Hepatocyte (in vitro differentiated cells): ENCODE measurements around the gene SNRNP200.

Experiments used
- EZH2 ChIP-seq: fragments of 200-600 bp; sonication (generic); IDR thresholded peaks from 2 replicates; pipeline ENCODE4 v1.6.1; 2016; ENCODE audit warnings: antibody characterized with exemption, mild to moderate bottlenecking, borderline replicate concordance
- EZH2phosphoT487 ChIP-seq: fragments of 200-600 bp; sonication (generic); IDR thresholded peaks from one replicate; pipeline ENCODE4 v1.6.1; 2018; ENCODE audit warnings: antibody characterized with exemption, mild to moderate bottlenecking, low read depth, moderate library complexity; ENCODE audit not compliant: unreplicated experiment, severe bottlenecking
- TF ChIP-seq, protein P1 (sequence below): fragments of 200-600 bp; sonication (generic); IDR thresholded peaks from 2 replicates; pipeline ENCODE4 v1.5.1; 2016; ENCODE audit warnings: antibody characterized with exemption, mild to moderate bottlenecking; ENCODE audit not compliant: poor library complexity

DNA sequence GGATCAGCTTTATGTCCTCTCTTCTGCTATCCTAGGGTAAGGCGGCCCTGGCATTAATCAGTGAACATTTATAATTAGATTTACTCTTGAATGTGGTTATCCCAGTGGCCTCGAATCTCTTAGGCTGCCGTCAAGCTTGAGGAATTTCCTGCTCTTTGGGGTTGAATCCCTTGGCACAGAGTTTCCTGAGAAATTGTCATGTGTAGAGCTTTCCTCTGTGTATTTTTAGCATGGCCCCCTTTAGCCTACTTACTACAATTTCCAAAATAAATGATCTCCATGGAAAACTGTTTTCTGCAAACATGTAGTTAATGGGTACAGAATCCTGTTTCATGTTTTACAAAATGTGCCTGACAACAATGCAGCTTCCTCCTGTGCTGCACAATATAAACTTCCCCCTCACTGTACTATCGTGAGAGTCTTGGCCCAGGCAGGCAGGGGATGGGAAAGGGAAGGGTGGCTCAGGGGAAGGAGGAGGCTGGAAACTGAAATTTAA is 48.3 kb upstream of the SNRNP200 start:
- TF ChIP-seq, protein P1, sequence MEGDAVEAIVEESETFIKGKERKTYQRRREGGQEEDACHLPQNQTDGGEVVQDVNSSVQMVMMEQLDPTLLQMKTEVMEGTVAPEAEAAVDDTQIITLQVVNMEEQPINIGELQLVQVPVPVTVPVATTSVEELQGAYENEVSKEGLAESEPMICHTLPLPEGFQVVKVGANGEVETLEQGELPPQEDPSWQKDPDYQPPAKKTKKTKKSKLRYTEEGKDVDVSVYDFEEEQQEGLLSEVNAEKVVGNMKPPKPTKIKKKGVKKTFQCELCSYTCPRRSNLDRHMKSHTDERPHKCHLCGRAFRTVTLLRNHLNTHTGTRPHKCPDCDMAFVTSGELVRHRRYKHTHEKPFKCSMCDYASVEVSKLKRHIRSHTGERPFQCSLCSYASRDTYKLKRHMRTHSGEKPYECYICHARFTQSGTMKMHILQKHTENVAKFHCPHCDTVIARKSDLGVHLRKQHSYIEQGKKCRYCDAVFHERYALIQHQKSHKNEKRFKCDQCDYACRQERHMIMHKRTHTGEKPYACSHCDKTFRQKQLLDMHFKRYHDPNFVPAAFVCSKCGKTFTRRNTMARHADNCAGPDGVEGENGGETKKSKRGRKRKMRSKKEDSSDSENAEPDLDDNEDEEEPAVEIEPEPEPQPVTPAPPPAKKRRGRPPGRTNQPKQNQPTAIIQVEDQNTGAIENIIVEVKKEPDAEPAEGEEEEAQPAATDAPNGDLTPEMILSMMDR, result no peak
- TF ChIP-seq EZH2 (no peak), EZH2phosphoT487 (no peak)
